GM19395 (cell line): ENCODE results near the gene GLI1.
"Not testable (repeated sequence)": the region's sequence is repeated elsewhere in the genome, so short reads cannot be mapped to it uniquely, and the experiment has no call there.

Source experiments
- ATAC-seq: cut with Tn5 transposase; IDR thresholded peaks from one replicate; pipeline ENCODE4 v1.9.1; 2021; ENCODE audit warnings: mild to moderate bottlenecking, moderate library complexity; ENCODE audit not compliant: unreplicated experiment

GLI1 gene

DNA sequence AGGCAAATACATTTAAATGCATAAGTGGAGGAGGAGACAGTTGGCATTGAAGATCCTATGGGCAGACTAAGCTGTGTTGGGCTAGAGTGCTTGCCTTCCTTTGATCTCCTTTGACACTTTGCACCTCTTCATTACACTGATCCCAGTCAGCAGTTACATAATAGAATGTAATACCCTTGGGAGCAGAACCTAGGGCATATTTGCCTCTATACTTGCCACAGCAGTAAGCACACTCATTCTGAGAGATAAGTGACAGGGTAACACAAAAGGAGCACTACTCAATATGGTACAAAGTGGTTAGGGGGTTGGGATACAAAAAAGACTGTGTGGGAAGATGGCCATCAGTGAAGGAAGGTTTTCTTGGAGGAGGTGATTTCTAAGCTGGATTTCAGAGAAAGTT lies 37.2 kb downstream of the GLI1 start:
- no peak for ATAC-seq

- no peak for ATAC-seq
These were observed 37.9 kb downstream of the GLI1 start for GRCh38 chr12:57497223-57498131.

- ATAC-seq: no peak
These were observed 38.5 kb downstream of the GLI1 start for GRCh38 chr12:57498132-57498502.

- no peak for ATAC-seq
These were observed 39.0 kb downstream of the GLI1 start for GRCh38 chr12:57498571-57498970.

- ATAC-seq: no peak
These were observed 40.6 kb downstream of the GLI1 start for GRCh38 chr12:57500213-57500612.

GRCh38 chr12:57502311-57502969 lies 42.9 kb downstream of the GLI1 start:
- ATAC-seq: not testable (repeated sequence)

DNA sequence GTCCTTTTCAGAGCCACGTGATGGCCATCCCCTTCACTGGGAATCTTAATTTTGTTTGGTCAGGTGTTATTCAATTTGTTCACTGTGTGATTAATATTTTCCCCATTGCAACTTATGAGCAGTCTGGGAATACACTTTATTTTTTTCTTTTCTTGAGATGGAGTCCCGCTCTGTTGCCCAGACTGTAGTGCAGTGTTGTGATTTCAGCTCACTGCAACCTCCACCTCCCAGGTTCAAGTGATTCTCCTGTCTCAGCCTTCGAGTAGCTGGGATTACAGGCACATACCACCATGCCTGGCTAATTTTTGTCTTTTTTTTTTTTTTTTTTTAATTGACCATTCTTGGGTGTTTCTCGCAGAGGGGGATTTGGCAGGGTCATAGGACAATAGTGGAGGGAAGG lies 47.0 kb downstream of the GLI1 start:
- not testable (repeated sequence) for ATAC-seq

DNA sequence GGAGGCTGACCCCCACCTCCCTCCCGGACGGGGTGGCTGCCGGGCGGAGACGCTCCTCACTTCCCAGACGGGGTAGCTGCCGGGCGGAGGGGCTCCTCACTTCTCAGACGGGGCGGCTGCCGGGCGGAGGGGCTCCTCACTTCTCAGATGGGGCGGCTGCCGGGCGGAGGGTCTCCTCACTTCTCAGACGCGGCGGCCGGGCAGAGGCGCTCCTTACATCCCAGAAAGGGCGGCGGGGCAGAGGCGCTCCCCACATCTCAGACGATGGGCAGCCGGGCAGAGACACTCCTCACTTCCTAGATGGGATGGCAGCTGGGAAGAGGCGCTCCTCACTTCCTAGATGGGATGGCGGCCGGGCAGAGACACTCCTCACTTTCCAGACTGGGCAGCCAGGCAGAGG lies 48.2 kb downstream of the GLI1 start:
- ATAC-seq: not testable (repeated sequence)

DNA sequence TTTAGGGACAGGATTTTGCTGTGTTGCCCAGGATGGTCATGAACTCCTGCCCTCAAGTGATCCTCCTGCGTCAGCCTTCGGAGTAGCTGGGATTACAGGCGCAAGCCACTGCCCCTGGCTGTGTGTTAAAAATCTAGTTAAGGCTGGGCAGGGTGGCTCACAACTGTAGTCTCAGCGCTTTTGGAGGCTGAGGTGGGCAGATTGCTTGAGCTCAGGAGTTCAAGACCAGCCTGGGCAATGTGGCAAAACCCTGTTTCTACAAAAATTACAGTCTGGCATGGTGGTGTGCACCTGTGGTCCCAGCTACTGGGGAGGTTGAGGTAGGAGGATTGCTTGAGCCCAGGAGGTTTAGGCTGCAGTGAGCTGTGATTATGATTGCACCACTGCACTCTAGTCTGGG lies 51.6 kb downstream of the GLI1 start:
- ATAC-seq: no peak

DNA sequence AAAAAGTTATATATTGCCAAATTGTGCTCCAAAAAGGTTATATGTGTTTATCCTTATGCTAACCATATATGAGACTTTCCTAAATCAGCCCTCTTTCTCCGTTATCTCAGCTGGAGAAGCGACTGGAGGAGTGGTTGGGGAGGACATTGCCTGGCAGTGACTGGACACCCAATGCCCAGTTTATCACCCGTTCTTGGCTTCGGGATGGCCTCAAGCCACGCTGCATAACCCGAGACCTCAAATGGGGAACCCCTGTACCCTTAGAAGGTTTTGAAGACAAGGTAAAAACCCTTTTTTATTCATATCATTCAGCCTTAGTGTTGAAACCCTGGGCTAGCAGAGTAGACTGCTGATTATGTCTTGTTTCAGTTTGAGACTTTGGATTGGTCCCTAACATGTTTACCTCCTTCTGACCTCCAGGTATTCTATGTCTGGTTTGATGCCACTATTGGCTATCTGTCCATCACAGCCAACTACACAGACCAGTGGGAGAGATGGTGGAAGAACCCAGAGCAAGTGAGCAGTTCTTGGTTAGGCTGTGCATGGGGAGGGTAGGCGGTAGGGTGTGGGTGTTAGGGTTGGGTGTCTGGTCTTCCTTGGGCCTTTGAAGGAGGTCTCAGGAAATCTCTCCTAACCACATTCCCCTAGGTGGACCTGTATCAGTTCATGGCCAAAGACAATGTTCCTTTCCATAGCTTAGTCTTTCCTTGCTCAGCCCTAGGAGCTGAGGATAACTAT lies 52.2 kb downstream of the GLI1 start:
- ATAC-seq: no peak

DNA sequence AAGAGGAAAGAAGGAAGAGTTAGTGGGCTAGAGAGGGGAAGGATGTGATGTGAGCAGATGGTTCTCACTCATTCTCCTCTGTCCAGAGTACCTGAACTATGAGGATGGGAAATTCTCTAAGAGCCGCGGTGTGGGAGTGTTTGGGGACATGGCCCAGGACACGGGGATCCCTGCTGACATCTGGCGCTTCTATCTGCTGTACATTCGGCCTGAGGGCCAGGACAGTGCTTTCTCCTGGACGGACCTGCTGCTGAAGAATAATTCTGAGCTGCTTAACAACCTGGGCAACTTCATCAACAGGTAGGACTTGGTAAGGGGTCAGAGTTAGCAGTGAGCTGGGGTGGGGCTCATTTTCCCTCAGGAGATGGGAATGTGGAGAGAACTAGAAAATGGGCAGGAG lies 53.1 kb downstream of the GLI1 start:
- no peak for ATAC-seq

DNA sequence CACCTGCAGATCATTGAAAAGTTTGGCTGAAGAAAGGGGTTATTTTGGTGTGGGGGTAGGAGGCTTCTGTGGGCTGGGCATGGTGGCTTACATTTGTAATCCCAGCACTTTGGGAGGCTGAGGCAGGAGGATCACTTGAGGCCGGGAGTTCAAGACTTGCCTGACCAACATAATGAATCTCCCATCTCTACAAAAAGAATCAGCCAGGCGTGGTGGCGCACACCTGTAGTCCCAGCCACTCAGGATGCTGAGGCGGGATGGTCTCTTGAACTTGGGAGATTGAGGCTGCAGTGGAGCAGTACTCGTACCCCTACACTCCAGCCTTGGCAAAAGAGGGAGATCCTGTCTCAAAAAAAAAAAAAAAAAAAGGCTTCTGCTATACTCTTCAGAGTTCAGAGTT lies 53.7 kb downstream of the GLI1 start:
- ATAC-seq: no peak

GRCh38 chr12:57513677-57514076 lies 54.1 kb downstream of the GLI1 start:
- ATAC-seq: not testable (repeated sequence)

DNA sequence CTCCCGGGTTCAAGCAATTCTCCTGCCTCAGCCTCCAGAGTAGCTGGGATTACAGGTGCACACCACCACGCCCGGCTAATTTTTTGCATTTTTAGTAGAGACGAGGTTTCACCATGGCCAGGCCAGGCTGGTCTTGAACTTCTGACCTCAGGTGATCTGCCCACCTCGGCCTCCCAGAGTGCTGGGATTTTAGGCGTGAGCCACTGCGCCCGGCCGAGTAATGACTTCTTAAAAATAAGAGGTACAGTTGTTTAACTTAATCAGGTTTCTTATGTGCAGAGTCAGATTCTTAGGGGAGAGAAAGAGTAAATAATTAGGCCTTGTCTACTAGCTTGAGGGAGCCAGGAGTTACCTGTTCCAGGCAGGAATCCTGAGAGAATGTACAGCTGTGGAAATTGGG lies 54.7 kb downstream of the GLI1 start:
- ATAC-seq: not testable (repeated sequence)

DNA sequence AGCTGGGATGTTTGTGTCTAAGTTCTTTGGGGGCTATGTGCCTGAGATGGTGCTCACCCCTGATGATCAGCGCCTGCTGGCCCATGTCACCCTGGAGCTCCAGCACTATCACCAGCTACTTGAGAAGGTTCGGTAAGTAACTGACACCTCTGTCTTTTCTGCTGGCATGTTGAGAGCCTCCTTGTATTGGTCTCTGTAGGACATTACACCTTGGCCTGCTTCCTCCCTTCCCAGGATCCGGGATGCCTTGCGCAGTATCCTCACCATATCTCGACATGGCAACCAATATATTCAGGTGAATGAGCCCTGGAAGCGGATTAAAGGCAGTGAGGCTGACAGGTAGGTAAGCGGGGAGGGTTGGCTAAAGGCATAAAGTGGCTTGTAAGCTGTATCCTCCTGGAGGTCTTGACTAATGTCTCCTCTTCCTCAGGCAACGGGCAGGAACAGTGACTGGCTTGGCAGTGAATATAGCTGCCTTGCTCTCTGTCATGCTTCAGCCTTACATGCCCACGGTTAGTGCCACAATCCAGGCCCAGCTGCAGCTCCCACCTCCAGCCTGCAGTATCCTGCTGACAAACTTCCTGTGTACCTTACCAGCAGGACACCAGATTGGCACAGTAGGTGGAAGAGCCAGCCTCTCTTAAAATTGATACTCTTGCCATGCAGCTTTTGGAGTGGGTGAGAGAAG lies 55.3 kb downstream of the GLI1 start:
- ATAC-seq: no peak

- no peak for ATAC-seq
These were observed 55.9 kb downstream of the GLI1 start for GRCh38 chr12:57515408-57515933.

DNA sequence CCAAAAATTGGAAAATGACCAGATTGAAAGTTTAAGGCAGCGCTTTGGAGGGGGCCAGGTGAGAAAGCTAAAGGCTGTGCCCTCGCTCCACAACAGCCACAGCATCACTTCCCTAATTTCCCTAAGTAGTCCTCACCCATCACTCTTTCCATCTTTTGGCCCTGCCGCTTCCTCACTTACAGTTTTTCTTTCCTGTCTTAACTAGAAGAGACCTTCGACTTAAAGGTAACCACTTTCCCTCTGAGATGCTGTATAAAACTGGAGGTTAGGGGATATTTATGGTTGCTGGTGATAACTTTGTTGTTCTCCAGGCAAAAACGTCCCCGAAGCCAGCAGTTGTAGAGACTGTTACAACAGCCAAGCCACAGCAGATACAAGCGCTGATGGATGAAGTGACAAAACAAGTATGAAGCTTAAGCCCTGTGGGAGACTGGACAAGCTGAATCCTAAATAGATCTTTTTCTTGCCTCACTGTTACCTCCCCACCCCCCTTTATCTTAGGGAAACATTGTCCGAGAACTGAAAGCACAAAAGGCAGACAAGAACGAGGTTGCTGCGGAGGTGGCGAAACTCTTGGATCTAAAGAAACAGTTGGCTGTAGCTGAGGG lies 56.5 kb downstream of the GLI1 start:
- ATAC-seq: no peak

- no peak for ATAC-seq
These were observed 57.1 kb downstream of the GLI1 start for GRCh38 chr12:57516617-57517153.

DNA sequence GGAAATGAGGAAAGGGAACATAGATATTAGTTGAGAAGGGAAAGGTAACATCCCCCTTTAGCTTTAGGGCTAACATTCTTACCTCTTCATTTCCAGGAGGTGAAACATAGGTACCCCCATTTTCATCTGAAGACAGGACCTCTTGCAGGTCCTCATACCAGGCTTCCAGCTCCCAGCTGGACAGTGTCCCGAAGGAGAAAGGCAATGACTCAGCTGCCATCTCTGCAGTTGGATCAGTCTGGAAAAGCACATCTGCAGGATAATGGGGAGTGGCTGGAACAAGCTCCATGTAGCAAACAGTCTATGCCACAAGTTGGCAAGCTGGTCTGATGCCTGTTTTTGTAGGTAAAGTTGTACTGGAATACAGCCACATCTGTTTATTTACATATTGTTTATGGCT lies 57.6 kb downstream of the GLI1 start:
- no peak for ATAC-seq

GRCh38 chr12:57517718-57518117 lies 58.1 kb downstream of the GLI1 start:
- ATAC-seq: not testable (repeated sequence)
